Endodermal cell (in vitro differentiated cells): ENCODE data around the gene TMEM17. TPM values are rescaled to one million over a fixed set of nuclear protein-coding genes. Genes with fewer than 3 reads are reported as not detected.
"Not testable (repeated sequence)": the region's sequence is repeated elsewhere in the genome, so short reads cannot be mapped to it uniquely, and the experiment has no call there.

Experiments used
- DNase-seq: peaks from one replicate; pipeline ENCODE4 v3.0.0-alpha.2; 2017
- H3K27ac ChIP-seq: 2 replicates; pipeline ENCODE4 v1.5.1; 2013; ENCODE audit warnings: mild to moderate bottlenecking, low read depth, low read length, moderate library complexity
- H3K27me3 ChIP-seq: 2 replicates; pipeline ENCODE4 v1.6.1; 2013; ENCODE audit warnings: mild to moderate bottlenecking, low read length, moderate library complexity; ENCODE audit not compliant: insufficient read depth, control insufficient read depth, poor library complexity, severe bottlenecking
- H3K36me3 ChIP-seq: 2 replicates; pipeline ENCODE4 v1.7.0; 2013; ENCODE audit warnings: mild to moderate bottlenecking, low read length, moderate library complexity; ENCODE audit not compliant: control insufficient read depth, insufficient read depth
- H3K4me1 ChIP-seq: one replicate; pipeline ENCODE4 v1.7.0; 2013; ENCODE audit warnings: low read length; ENCODE audit not compliant: control insufficient read depth, insufficient read depth
- H3K4me3 ChIP-seq: 2 replicates; pipeline ENCODE4 v1.5.1; 2013; ENCODE audit warnings: mild to moderate bottlenecking, low read length, moderate library complexity
- H3K9ac ChIP-seq: 2 replicates; pipeline ENCODE4 v1.6.1; 2013; ENCODE audit warnings: mild to moderate bottlenecking, low read length, moderate library complexity; ENCODE audit not compliant: poor library complexity, severe bottlenecking; ENCODE audit errors: extremely low read depth
- H3K9me3 ChIP-seq: 2 replicates; pipeline ENCODE4 v1.6.1; 2013; ENCODE audit warnings: mild to moderate bottlenecking, low read length, moderate library complexity; ENCODE audit not compliant: control insufficient read depth
- H3K27ac Mint-ChIP-seq: 2 replicates; pipeline ENCODE4 v1.8.0; 2020; ENCODE audit warnings: mixed read lengths
- H3K27me3 Mint-ChIP-seq: 2 replicates; pipeline ENCODE4 v1.8.0; 2021; ENCODE audit warnings: mild to moderate bottlenecking, mixed read lengths; ENCODE audit not compliant: insufficient read depth
- H3K36me3 Mint-ChIP-seq: 2 replicates; pipeline ENCODE4 v1.8.0; 2020; ENCODE audit warnings: low read depth, mixed read lengths
- H3K4me1 Mint-ChIP-seq: 2 replicates; pipeline ENCODE4 v1.8.0; 2020; ENCODE audit warnings: mixed read lengths
- H3K4me3 Mint-ChIP-seq: 2 replicates; pipeline ENCODE4 v1.8.0; 2020; ENCODE audit warnings: mild to moderate bottlenecking, moderate library complexity, mixed read lengths
- H3K9me3 Mint-ChIP-seq: 2 replicates; pipeline ENCODE4 v1.8.0; 2020; ENCODE audit warnings: mild to moderate bottlenecking, mixed read lengths
- WGBS, 2 experiments: methylation state at CpG; one replicate each; pipeline versions ENCODE4 v1.1.5 to v1.1.7; 2013; ENCODE audit warnings: missing lambda C conversion rate in 2 of 2, mixed read lengths in 1 of 2; ENCODE audit not compliant: insufficient coverage in 1 of 2, insufficient read length in 1 of 2; 5-methylcytosine and 5-hydroxymethylcytosine counted together
- total RNA-seq, 2 donors: library from RNA; stranded (reverse); fragmentation: NEBNext Ultra II Directional in 1 of 2; extraction: Animal tissue kit (Norgen Biotek cat#: 25700) in 1 of 2; gene quantifications; 2 replicates in 1 of 2; 3 replicates in 1 of 2; pipeline ENCODE4 v1.2.1, GENCODE V29; 2021
- TF ChIP-seq, protein P1 (sequence below): fragments of 200-600 bp; sonication (generic); conservative IDR thresholded peaks from 2 replicates; pipeline ENCODE4 v1.5.0; 2021; ENCODE audit warnings: antibody characterized with exemption, mild to moderate bottlenecking

TMEM17 gene
- total RNA-seq, 2 donors from 2014 or later: 1.8 to 2.0 TPM

- Histone ChIP-seq H3K36me3 (no peaks in the 10 kb centered on the region), H3K9me3 (peaks cover 16% of the 10 kb centered on the region), H3K9ac (no peak overlapping the region), H3K4me1 (peaks cover 5% of the 10 kb centered on the region), H3K27ac (no peak overlapping the region), H3K4me3 (no peak overlapping the region), H3K27me3 (no peaks in the 10 kb centered on the region)
- no peak for DNase-seq
- H3K36me3 Mint-ChIP-seq: no peaks in the 10 kb centered on the region
- H3K27me3 Mint-ChIP-seq: no peaks in the 10 kb centered on the region
- TF ChIP-seq, protein P1, sequence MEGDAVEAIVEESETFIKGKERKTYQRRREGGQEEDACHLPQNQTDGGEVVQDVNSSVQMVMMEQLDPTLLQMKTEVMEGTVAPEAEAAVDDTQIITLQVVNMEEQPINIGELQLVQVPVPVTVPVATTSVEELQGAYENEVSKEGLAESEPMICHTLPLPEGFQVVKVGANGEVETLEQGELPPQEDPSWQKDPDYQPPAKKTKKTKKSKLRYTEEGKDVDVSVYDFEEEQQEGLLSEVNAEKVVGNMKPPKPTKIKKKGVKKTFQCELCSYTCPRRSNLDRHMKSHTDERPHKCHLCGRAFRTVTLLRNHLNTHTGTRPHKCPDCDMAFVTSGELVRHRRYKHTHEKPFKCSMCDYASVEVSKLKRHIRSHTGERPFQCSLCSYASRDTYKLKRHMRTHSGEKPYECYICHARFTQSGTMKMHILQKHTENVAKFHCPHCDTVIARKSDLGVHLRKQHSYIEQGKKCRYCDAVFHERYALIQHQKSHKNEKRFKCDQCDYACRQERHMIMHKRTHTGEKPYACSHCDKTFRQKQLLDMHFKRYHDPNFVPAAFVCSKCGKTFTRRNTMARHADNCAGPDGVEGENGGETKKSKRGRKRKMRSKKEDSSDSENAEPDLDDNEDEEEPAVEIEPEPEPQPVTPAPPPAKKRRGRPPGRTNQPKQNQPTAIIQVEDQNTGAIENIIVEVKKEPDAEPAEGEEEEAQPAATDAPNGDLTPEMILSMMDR: no peak
- WGBS, 2 experiments: 94 to 100% methylated on average over 3 to 4 of the region's 5 CpGs
- H3K9me3 Mint-ChIP-seq: peaks cover 29% of the 10 kb centered on the region
- no peak overlapping the region for H3K27ac Mint-ChIP-seq
- H3K4me1 Mint-ChIP-seq: peaks cover 22% of the 10 kb centered on the region
- no peak overlapping the region for H3K4me3 Mint-ChIP-seq
Observed at GRCh38 chr2:62524293-62524941, 18.4 kb upstream of the TMEM17 start.

DNA sequence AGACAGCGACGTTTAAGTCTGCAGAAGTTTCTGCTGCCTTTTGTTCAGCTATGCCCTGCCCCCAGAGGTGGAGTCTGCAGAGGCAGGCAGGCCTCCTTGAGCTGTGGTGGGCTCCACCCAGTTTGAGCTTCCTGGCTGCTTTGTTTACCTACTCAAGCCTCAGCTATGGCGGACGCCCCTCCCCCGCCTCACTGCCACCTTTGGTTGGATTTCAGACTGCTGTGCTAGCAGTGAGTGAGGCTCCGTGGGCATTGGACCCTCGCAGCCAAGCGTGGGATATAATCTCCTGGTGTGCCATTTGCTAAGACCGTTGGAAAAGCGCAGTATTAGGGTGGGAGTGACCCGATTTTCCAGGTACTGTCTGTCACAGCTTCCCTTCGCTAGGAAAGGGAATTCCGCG is 15.1 kb upstream of the TMEM17 start:
- not testable (repeated sequence) for H3K4me1 Mint-ChIP-seq, H3K4me3 ChIP-seq, H3K9ac ChIP-seq, H3K27me3 Mint-ChIP-seq, DNase-seq, H3K36me3 Mint-ChIP-seq, H3K36me3 ChIP-seq, H3K27ac Mint-ChIP-seq, H3K27ac ChIP-seq, H3K4me3 Mint-ChIP-seq, H3K4me1 ChIP-seq, H3K27me3 ChIP-seq
- 93 to 95% methylated on average over 10 to 14 of the region's 14 CpGs for WGBS, 2 experiments
- H3K9me3 ChIP-seq: peaks cover 16% of the 10 kb centered on the region
- H3K9me3 Mint-ChIP-seq: peaks cover 49% of the 10 kb centered on the region

DNA sequence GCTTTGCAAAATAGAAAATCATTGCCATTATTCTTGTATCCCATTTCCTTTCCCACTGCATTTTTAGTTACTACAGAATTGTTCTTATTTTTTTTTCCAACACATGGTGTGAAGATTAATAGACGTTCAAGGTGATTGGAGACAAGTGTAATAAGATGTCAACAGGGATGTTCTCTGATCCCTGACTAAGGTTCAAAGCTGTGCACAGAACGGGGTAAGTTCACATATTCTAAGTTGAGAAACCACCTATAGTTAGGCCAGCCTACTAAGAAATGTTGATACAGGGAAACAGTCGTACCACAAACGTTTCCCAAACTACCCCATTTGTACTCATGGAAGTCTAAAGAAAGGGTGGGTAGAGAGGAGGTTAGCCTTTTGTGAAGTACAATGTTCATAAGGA is 6.4 kb upstream of the TMEM17 start:
- Histone ChIP-seq H3K36me3 (no peaks in the 10 kb centered on the region), H3K27me3 (no peaks in the 10 kb centered on the region), H3K4me3 (no peak overlapping the region), H3K4me1 (no peaks in the 10 kb centered on the region), H3K9ac (no peak overlapping the region), H3K9me3 (no peaks in the 10 kb centered on the region), H3K27ac (no peak overlapping the region)
- no peak for DNase-seq
- Mint-ChIP-seq H3K36me3 (no peaks in the 10 kb centered on the region), H3K4me1 (no peaks in the 10 kb centered on the region), H3K27ac (no peak overlapping the region), H3K4me3 (no peak overlapping the region), H3K9me3 (peaks cover 12% of the 10 kb centered on the region), H3K27me3 (no peaks in the 10 kb centered on the region)
- WGBS, 2 experiments: 90% methylated on average over 2 of the region's 4 CpGs
- TF ChIP-seq, protein P1: no peak

GRCh38 chr2:62511636-62512035 is 5.6 kb upstream of the TMEM17 start:
- no peak for DNase-seq
- Histone ChIP-seq H3K27me3 (no peaks in the 10 kb centered on the region), H3K4me3 (no peak overlapping the region), H3K27ac (no peak overlapping the region), H3K4me1 (no peaks in the 10 kb centered on the region), H3K9ac (no peak overlapping the region), H3K9me3 (no peaks in the 10 kb centered on the region), H3K36me3 (no peaks in the 10 kb centered on the region)
- Mint-ChIP-seq H3K27me3 (no peaks in the 10 kb centered on the region), H3K9me3 (peaks cover 6% of the 10 kb centered on the region), H3K27ac (no peak overlapping the region), H3K4me1 (no peaks in the 10 kb centered on the region), H3K4me3 (no peak overlapping the region), H3K36me3 (no peaks in the 10 kb centered on the region)
- TF ChIP-seq, protein P1: no peak
- WGBS, 2 experiments: 66 to 88% methylated on average over 4 to 6 of the region's 6 CpGs
